EL (cell line): ENCODE data around the gene UROC1.
A peak's percentile ranks its signal among the peaks of the same experiment; 100 is the strongest.

Experiments
- DNase-seq: peaks from one replicate; pipeline ENCODE4 v3.0.0-alpha.2; 2016

UROC1 gene

DNA sequence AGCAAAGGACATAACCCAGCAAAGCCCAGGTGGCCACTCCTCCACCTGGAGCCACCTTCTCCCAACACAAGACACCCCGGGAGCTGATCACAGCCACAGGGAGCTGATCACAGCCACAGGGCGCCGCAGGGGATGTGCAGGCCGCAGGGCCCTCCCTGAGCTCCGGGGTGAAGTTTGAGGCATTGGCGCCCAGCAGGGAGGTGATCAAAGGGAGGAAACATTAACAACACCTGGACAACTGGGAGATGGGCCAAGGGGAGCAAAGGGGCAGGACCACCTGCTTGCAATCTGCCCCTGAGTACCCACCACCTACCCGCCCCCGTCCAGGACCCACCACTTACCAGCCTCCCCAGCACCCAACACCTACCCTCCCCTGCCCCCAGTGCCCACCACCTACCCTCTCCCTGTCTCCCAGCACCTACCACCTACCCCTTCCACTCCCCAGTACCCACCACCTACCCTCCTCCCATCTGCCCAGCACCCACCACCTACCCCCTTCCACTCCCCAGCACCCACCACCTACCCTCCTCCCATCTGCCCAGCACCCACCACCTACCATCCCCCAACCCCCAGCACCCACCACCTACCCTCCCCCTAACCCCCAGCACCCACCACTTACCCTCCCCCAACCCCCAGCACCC, 2.4 kb downstream of the UROC1 start:
- DNase-seq: no peak

DNA sequence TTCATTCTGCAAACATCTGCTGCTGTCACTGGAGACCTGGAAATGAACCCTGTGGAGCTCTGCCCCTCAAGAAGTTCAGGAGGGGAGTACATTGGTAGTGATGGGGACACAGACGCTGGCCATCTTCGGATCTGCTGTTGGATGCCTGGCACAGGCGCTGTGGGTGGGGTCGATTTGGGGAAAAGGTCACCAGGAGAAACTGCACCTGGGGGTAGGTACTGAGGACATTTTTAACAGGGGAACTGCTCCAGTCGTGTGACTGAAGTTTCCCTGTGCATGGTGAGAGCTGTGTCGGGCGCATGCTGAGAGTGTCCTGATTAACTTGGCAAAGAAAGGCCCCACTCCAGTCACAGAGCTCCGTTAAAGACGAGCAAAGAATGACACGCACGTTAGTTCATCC, 3.4 kb downstream of the UROC1 start:
- no peak for DNase-seq

DNA sequence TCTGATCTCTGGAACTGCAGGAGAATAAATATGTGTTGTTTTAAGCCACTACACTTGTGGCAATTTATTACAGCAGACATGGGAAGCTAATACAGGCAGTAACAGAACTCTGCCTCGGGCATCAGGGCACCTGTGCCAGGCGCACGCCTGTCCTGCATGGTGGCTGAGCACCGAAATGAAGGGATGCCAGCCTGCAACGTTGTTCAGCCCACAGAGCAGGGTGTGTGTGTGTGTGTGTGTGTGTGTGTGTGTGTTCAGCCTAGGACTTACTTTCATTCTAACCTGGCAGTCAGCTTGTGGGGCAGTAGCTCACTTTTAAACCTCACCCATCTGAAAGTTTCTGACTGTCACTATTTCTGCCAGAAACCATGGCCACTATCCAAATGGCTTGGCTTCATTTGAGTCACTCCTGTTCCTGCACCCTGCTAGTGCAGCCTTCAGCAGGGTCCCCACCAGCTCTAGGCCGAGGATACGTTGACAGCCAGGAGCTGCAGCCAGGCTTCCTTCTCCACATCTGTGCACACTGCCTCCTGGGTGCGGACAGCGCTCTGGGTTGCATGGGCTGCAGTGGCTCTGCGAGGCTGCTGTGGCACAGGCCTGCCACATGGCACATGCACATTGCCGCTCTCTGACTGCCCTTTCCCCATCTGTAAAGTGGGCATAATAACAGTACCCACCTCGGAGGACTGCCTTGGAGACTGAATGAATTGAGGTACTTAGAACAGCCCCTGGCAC, 4.5 kb downstream of the UROC1 start:
- DNase-seq: no peak

DNA sequence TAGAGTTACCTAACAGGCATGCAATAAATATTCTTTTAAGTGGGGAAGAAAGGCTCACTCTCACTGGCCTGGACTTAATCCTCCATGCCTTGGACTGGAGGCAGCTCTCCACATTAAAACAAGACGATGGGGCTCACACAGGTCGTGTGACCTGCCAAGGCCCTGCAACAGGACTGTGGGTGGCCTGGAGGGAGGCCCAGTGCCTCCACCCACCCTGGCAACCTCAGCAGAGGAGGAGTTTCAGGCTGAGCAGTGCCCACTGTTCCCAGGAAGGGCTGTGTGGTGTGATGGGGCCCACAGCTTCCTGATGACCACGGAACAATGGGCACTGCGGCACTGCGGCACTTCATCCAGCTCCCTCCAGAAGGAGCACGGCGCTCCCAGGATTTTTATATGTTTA, 5.5 kb downstream of the UROC1 start:
- DNase-seq: no peak

DNA sequence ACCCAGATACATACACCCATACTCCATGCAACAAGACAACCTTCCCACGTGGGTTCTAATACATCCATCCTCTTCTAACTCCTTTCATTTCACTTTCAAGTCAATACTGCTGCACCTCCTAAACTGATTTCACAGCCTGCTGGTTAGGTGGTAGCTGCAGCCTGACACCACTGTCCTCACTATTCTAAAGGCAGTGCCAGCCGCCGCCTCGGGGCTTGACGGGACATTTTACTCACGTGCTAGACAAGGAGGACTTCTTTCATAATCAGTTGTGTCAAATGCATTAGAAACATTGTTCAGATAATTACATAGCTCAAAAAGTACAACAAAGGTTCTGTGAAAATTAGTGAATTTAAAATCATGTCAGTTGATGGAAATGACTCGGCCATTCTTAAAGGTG, 6.3 kb downstream of the UROC1 start:
- no peak for DNase-seq

DNA sequence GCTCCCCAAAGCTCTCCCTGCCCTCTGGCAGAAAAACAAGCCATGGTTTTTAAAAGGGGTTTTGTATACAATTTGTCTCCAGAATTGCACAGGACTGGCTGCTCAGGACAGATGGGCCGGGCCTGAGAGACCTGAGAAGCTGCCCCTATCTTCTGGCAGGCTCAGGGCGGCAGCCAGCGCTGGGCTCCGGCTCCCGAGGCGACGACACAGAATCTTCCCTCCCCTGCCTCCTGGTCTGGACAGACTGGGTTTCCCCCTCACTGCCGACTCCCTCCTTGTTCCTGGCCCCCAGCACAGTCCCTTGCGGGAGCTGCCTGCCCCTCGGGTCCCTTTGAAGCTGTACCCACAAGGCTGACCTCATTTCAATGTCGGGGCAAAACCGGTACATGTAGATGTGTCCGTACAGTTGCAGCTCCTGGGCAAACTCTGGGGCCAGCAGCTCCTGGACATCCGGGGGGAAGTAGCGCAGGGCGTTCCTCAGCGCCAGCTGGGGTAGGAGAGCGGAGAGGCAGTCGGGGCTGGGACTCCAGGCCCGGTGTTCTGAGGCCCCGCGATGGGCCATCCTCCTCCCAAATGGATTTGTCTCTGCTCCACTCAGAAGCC, 7.2 kb downstream of the UROC1 start:
- DNase-seq: no peak

DNA sequence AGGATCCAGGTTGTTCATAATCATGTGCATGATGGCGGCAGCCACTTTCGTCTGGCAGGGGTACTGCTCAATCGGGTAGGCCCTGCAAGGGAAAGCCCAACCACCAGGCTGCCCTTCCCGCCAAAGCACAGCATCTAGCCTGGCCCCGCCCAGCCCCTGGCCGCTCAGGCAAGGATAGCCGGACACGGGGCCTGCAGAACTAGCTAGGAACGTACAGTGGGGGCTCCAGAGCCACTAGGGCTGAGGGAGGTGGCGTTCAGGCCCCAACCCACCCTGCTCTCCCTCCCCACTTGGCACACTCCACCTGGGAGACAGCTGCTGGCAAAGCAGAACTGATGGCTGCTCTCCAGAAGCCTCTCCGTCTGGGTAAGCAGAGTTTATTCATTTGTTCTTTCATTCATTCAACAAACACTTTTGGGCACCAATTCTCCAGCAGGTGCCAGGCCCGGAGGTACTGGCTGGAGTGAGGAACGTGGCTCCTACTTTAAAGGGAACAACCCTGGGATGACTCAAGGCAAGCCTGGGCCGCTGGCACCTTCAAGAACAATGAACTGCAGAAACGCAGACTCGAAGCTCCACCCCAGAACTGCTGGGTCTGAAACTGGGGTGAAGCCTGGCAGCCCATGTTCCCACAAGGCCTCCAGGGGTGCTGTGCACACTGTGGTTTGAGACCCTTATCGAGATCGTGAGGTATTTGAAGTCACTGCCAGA, 7.8 kb downstream of the UROC1 start:
- DNase-seq: no peak

DNA sequence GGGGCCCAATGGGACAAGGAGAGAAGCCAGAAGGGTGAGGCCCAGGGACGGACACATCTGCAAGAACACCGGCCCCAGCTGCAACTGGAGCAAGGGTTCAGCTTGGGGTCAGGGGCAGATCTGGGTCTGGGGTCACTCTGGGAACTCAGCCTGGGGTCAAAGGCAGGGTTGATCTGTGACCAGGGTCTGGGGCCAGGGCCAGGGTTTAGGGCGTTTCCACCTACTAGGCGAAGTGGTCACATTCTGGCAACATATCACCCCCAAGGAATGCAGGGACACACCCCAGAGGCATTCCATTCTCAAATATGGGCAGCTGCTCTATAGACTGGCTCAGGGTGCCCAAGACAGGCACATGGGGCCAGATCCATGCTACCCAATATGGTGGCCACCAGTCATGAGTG, 9.0 kb downstream of the UROC1 start:
- DNase-seq: peak; percentile 61

DNA sequence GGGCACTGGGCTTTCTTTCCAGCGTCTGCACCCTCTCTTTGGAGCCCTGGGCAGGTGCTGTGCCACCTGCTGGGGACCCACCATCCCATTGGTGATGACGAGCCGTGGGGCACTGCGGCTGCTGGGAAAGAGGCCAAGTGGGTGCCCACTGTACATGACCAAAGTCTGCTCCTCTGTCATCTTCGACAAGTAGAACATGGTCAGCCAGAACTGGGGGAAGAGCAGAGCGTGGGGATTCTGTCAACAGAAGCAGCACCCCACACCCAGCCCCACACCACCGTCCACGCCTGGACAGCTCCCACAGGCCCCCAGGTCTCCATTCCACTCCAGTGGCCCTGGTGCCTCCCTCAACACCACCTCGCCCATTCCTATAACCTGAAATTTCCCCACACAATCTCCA, 9.7 kb downstream of the UROC1 start:
- no peak for DNase-seq

DNA sequence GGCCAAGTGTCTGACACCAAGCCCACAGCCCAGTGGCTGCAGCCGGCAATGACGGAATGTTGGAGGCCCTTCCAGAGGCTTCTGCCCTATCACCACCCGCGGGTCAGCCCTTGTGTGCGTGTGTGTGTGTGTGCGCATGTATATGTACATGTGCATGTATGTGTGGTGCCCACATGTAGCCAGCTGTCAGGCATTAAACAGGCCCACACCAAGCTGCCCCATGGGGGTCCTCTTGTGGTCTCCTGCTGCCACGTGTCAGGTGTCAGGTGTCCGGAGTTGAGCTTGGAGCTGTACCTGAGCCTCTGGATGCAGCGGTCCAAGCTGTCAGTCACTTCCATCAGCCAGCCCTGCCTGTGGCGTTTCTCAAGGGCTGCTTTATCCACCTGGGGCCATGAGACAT, 13.9 kb downstream of the UROC1 start:
- no peak for DNase-seq

DNA sequence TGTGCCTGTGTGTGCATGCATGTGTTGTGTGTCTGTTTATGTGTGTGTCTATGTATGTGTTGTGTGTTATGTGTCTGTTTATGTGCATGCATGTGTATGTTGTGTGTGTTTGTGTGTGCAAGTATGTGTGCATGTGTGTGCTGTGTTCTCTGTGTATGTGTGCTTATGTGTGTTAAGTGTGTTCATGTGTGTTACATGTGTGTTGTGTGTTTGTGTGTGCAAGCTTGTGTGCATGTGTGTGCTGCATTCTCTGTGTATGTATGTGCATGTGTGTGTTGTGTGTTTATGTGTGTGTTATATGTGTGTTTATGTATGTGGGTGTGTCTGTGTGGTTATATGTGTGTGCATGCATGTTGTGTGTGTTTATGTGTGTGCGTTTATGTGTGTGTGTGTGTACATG, 14.9 kb downstream of the UROC1 start:
- DNase-seq: no peak

DNA sequence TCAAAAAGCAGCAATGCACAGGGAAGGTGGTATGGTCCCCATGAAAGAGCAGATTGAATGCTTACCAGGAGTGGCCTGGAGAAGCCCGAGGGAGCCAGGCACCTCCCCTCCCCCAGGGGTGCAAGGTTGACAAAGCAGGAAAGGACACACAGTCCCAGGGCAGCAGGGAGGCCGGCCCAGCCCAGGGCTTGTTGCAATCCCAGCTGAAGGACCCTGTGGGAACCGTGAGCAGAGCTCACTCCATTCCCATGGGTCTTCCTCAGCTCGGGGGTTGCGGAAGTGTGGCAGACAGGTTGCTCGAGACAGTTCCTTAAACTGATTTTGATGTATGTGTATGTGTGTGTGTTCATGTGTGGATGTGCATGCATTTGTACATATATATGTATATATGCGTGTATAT, 15.8 kb downstream of the UROC1 start:
- DNase-seq: no peak

DNA sequence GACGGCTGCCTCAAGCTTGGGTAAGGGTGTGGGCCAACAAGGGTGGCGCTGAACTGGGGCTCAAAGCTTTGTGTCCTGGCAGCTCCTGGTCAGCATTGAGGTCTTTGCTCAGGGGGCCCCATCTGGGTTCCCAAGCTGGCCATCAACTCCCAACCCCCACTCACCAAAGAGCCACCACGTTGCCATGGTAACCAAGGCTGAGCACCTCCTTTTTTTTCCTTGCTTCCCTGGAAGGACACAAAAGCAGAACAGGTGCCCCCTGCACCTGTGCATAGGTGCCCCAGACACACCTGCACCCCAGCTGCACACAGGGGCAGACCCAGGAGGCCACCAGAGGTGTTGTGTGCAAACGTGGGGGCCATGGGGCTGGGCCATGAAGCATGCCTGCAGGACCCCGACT, 16.5 kb downstream of the UROC1 start:
- DNase-seq: no peak

DNA sequence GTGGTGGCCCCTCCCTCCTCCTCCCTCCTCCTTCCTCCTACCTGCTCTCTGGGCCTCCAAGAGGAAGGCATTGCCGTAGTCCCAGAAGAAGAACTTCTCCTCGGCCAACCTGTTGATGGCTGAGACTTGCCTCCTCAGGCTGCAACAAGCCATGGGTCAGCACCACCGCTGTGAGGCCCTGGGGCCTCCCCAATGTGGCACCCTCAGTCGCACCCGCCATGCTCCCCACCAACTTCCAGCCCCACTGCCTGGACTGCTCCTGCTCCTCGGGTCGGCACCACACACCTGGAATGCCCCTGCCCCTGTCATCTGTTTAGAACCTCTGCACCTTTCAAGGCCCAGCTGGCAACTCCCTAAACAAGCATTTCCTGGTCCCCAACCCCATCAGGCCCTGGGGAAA, 17.6 kb downstream of the UROC1 start:
- no peak for DNase-seq

DNA sequence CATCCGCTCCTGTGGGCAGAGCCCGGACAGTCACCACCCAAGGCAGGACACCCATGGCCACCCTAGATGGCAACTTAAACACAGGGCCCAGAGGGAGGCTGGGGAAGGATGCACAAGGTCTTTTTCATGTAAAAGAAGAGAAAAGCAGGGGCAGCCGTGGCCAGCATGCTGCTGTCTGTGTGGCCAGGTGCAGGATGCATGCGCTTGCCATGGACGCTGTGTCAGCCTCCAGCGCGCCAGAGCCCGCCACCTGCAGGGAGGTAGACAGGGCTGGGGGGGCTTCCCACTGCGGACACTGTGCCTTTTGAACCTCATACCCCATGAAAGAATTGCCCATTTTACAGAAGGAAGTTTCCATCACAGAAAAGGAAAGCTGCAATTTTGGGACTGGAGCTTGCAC, 18.2 kb downstream of the UROC1 start:
- no peak for DNase-seq

DNA sequence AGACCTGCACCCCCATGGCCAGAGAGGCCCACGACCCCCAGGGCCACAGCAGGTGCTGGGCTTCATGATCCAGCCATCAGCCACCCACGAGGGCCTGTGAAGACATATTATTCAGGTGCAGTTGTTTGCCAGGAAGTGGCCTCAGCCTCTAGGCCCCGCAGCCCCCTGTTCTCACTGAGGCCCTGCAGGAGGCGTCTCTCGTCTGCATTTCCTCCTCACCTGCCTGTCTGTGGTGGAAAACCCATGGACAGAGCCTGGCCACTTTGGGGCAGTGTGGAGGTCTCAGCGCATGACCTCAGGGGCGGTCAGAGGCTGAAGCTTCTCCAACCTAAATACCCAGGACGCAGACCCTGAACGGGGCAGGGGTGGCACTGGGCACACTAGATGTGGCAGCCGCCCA, 18.6 kb downstream of the UROC1 start:
- DNase-seq: no peak

DNA sequence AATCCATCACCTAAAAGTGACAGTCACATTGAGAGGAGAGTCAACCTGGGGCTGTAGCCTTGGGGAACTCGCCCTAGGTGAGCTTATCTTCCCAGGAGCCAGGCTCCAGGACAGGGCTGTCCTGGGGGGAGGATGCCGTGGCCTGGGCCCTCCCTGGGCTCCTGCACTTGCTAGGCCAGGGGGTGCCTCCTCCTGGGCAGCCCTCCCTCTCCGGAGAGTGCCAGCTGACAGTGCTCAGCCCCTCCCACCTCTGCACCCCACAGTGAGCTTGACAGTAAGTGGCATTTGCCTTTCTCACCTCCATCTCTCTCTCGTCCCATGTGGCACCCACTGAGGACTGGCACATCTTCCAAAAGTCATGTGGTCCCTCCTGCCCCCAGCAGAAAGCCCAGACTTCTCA, 19.1 kb downstream of the UROC1 start:
- DNase-seq: no peak

DNA sequence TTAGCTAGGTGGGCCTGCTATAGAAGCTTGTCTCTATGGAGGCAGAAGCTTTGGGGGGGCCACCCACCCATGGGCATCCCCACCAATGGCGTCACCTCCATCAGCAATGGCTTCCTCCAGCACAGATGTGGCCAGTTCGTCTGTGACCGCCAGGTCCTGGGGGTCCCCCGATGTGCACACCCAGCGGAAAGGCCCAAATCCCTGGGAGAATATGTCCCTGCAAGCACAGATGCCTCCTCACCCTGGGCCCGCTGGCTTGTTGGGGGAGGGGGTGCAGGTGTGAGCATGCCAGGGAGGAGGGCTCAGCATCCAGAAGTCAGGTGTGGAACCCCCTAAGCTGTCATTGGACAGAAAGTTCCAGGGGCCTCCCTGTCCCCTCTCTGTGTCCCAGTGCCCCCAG, 19.6 kb downstream of the UROC1 start:
- no peak for DNase-seq

DNA sequence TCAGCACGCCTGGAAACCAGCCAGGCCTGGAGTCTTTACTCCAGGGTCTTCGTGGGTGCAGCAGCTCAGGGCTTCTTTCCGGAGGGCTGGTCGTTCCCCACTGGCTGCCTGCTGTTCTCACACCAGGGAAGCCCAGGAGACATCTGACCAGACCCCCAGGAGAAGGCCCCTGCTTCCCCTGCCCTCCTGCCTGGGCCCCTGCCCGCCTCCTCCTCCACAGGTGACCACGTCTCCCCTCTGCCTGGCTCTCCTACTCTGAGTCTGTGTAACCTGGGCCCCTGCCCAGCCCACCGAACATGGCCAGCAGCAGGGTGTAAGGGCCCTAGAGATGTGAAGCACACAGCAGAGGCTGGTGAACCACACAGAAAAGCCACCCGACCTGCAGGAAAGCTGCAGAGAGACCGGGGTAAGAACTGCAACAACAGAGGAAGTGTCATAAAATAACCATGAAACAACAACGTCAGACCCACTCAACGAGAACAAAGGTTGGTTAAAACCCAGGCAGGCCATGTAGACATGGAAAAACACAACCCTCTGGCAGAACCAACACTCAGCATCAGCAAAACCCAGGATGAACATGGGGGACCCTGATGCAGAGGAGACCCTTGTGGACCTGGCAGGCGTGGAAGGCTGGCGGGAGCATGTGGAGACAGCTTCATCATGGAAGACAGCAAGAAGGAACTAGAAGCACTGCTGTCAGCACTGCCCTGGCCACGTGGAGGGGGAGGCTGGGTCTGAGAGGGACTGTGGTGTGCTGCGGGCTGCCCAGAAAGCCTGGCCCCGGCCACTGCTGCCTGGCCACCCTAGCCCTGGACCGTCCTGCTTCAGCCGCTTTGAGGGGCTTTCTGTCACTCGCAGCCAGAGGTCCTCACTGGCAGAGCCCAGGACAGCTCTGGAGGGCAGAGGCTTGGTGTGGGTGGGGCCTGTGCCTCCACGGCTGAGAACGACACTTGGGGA, 20.4 kb downstream of the UROC1 start:
- no peak for DNase-seq

DNA sequence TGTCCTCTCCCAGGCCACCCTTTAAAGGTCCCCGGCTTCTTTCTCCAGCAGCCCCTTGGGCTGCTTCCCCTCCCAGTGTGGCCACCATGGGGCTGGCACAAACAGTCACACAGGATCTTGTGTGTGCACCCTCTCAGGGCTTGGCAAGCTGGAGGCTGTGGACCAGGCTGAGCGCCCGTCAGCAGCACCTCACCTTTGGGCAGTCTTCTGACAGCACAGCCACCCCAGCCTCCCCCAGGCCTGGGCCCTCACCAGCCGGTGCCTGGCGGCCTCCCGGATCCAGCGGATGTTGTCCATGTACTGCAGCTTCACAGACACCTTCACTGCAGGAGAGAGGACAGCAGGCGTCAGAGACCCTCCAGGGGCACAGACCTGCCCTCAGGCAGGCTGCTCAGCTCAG, 21.8 kb downstream of the UROC1 start:
- DNase-seq: no peak

DNA sequence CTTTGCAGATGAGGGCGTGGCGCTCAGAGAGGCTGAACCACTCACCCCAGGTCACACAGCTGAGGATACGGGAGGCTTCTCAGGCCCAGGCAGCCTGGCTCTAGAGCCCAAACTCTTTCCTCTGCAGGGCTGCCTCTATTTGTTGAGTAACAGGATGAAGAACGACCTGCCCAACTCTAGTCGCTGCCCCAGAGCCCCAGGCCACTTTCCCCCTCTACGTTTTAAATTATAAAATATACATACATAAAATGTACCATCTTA, 22.7 kb downstream of the UROC1 start:
- no peak for DNase-seq

DNA sequence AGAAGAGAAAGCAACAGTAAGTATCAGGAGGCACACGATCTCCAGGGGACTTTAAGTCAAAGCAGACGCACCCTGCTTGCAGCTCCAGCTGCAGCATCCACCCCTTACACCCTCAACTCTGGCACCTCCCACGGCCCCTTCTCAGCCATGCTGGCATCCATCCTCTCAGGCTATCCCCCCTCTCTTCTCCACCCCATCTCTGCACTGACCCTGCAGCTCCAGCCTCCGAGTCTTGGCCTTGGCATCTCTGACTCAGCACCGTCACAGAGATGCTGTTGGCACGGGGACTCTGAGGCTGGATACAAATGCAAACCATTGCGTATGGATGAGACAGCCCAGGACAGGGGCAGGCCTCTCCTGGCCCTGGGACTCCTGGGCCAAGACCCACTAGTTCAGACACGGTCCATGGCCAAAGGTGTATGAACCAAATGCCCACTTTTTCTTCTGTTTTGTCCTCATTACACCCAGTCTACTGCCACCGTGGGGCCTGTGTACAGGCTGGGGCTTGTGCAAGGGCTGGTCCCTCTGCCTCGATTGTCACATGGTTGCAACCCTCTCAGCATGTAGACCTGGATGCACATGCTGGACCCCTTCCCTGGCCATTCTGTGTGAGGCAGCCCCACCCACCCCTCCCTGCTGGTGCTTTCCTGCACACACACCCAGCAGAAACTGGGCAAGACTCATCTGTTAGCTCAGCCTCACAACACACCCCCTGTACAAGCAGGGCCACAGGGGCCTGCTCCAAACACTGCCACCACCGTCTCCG, 23.2 kb downstream of the UROC1 start:
- DNase-seq: peak; percentile 14
